Left cardiac atrium (tissue), 4 donors: ENCODE data around the gene TP53RK. TPM values are rescaled to one million over a fixed set of nuclear protein-coding genes. Genes with fewer than 3 reads are reported as not detected.

ENCODE experiments used
- ATAC-seq, 2 donors: fragments of 200-7000 bp; cut with Tn5 transposase; one replicate each; pipeline ENCODE4 v1.9.1; 2020; ENCODE audit warnings: mild to moderate bottlenecking in 2 of 2, moderate library complexity in 2 of 2
- DNase-seq: peaks from one replicate; pipeline ENCODE4 v3.0.0-alpha.2; 2020
- intact Hi-C, 2 donors: fragments of 100-400 bp; cut with DNase I; formaldehyde crosslinking; loops; one replicate each; pipeline versions ENCODE4 v1.14.1 to v1.15.1; 2022 to 2023
- total RNA-seq, 2 donors: library from RNA; stranded (reverse); fragmentation: NEBNext Ultra II Directional; extraction: Animal tissue kit (Norgen Biotek cat#: 25700); gene quantifications; one replicate each; pipeline ENCODE4 v1.2.1, GENCODE V29; 2021
- donor health status: DM: no; HTN: yes; CAD: no.
- donor health status: DM: no; HTN: yes; CAD: no; lungs with severe emphysema.
- donor health status: DM: yes; HTN: yes; CAD: no.
- donor health status: Dilated cardiomyopathy.

TP53RK gene
- total RNA-seq, 2 donors from 2014 or later, result 6.8 to 9.7 TPM

- ATAC-seq, result no peak
- intact Hi-C loops, result no loop called here
- no peak for DNase-seq
Measured at GRCh38 chr20:46646659-46647380, 42.4 kb downstream of the TP53RK start.

- ATAC-seq (no peak), DNase-seq (no peak)
- intact Hi-C loops, result no loop called here
Measured at GRCh38 chr20:46646122-46646521, 43.1 kb downstream of the TP53RK start.

GRCh38 chr20:46644733-46645132 is 44.5 kb downstream of the TP53RK start:
- ATAC-seq (no peak), DNase-seq (no peak)
- intact Hi-C loops, result no loop called here

GRCh38 chr20:46644160-46644559 is 45.1 kb downstream of the TP53RK start:
- intact Hi-C loops, result no loop called here
- DNase-seq (no peak), ATAC-seq (no peak)

- intact Hi-C loops, result no loop called here
- ATAC-seq, result no peak
- DNase-seq, result no peak
Measured at GRCh38 chr20:46642969-46643343, 46.3 kb downstream of the TP53RK start.

- DNase-seq (no peak), ATAC-seq (peak in 1 of 2 donors; percentile 33)
- intact Hi-C loops, result no loop called here
Measured at GRCh38 chr20:46642265-46642968, 46.8 kb downstream of the TP53RK start.

- ATAC-seq, result no peak
Measured at GRCh38 chr20:46641424-46641823, 47.8 kb downstream of the TP53RK start.

GRCh38 chr20:46640536-46641311 is 48.5 kb downstream of the TP53RK start:
- DNase-seq (no peak), ATAC-seq (no peak)
- intact Hi-C loops, result no loop called here

More at GRCh38 chr20:46641424-46641823, 47.8 kb downstream of the TP53RK start:
- no peak for DNase-seq
- intact Hi-C loops, result no loop called here

GRCh38 chr20:46640044-46640443 is 49.2 kb downstream of the TP53RK start:
- no peak for DNase-seq
- intact Hi-C loops, result no loop called here
- no peak for ATAC-seq

GRCh38 chr20:46639587-46639986 is 49.7 kb downstream of the TP53RK start:
- intact Hi-C loops, result no loop called here

GRCh38 chr20:46638898-46639274 is 50.4 kb downstream of the TP53RK start:
- DNase-seq (no peak), ATAC-seq (no peak)
- intact Hi-C loops, result no loop called here

More at GRCh38 chr20:46639587-46639986, 49.7 kb downstream of the TP53RK start:
- DNase-seq (no peak), ATAC-seq (no peak)

GRCh38 chr20:46638134-46638897 is 50.9 kb downstream of the TP53RK start:
- no peak for ATAC-seq
- no peak for DNase-seq
- intact Hi-C loops, result no loop called here

- no peak for ATAC-seq
- intact Hi-C loops, result no loop called here
- DNase-seq, result no peak
Measured at GRCh38 chr20:46637427-46638133, 51.7 kb downstream of the TP53RK start.

GRCh38 chr20:46637020-46637419 is 52.2 kb downstream of the TP53RK start:
- no peak for DNase-seq
- intact Hi-C loops, result no loop called here

GRCh38 chr20:46636514-46636913 is 52.7 kb downstream of the TP53RK start:
- ATAC-seq (no peak), DNase-seq (no peak)
- intact Hi-C loops, result no loop called here

More at GRCh38 chr20:46637020-46637419, 52.2 kb downstream of the TP53RK start:
- no peak for ATAC-seq

GRCh38 chr20:46635514-46636136 is 53.6 kb downstream of the TP53RK start:
- ATAC-seq (no peak), DNase-seq (no peak)

GRCh38 chr20:46634528-46634927 is 54.7 kb downstream of the TP53RK start:
- ATAC-seq (no peak), DNase-seq (no peak)
- intact Hi-C loops, result no loop called here

More at GRCh38 chr20:46635514-46636136, 53.6 kb downstream of the TP53RK start:
- intact Hi-C loops, result no loop called here
